ENCODE data around the gene RGPD3.

The RGPD3 gene

DNA sequence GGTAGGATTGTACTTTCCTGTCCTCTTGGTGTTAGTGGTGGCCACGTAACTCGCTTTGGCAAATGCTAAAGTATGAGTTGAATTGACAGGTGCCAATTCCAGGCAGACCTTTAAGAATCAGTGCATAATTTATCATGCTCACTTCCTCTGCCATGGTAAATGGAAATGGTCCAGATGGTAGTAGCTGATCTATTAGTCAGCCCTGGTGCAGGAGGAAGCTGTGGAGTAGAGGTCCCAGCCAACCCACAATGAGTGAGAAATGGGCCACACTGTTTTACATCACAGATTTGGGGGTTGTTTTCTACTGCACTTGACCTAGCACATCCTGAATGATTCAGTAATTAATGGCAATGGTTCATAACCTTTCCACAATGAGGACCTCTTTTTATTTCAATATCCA lies 104.4 kb downstream of the RGPD3 start:
- TF ChIP-seq, protein P1, sequence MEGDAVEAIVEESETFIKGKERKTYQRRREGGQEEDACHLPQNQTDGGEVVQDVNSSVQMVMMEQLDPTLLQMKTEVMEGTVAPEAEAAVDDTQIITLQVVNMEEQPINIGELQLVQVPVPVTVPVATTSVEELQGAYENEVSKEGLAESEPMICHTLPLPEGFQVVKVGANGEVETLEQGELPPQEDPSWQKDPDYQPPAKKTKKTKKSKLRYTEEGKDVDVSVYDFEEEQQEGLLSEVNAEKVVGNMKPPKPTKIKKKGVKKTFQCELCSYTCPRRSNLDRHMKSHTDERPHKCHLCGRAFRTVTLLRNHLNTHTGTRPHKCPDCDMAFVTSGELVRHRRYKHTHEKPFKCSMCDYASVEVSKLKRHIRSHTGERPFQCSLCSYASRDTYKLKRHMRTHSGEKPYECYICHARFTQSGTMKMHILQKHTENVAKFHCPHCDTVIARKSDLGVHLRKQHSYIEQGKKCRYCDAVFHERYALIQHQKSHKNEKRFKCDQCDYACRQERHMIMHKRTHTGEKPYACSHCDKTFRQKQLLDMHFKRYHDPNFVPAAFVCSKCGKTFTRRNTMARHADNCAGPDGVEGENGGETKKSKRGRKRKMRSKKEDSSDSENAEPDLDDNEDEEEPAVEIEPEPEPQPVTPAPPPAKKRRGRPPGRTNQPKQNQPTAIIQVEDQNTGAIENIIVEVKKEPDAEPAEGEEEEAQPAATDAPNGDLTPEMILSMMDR (IDR thresholded peaks at IDR 0.05), result no peak
- H3K27ac Mint-ChIP-seq, result no peak overlapping the region
- peaks cover 5% of the 10 kb centered on the region for H3K36me3 Mint-ChIP-seq (ENCODE audit: low read depth)
- no peak for DNase-seq
- no peak overlapping the region for H3K4me3 Mint-ChIP-seq
- H3K4me1 Mint-ChIP-seq, result peaks cover 18% of the 10 kb centered on the region
- peaks cover 7% of the 10 kb centered on the region for H3K9me3 Mint-ChIP-seq
- H3K27me3 Mint-ChIP-seq (ENCODE audit: low read depth, poor library complexity), result peaks cover 3% of the 10 kb centered on the region

DNA sequence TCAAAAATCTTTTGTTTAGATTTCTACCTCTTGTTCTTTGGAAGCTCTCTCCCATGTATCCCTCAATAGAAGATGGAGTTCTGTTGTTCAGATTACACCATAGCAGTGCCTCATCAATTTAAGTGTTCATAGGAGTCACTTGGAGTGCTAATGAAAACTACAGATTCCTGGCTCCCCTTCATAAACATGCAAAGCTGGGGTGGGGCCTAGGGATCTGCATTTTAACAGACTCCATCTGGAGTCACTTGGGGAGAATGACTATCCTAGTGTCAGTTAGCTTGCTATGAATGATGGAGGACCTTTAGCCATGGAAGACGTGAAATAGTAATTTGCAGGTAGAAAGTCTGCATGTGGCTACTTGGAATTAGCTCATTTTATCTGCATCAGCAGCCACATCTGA lies 105.4 kb downstream of the RGPD3 start:
- TF ChIP-seq, protein P1 (IDR thresholded peaks at IDR 0.05), result no peak
- H3K27ac Mint-ChIP-seq, result no peak overlapping the region

DNA sequence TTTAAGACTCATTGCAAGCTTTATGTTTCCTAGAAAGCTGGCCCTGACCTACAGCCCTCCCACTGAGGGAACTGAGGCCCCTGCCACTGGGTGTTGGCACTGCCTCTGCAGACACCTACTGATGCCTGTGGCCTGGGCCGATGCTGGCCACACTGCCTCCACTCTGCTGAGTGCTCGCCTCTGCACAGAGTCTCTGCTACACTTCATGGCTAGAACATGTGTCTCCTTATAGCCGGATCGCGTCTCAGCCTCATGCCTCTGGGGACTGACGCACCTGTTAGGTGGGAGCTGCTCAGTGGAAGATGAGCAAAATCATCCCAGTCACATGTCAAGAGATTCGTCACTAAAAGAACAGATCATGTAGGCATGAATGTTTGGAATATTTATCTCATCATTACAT lies 108.7 kb downstream of the RGPD3 start:
- Mint-ChIP-seq H3K9me3 (no peaks in the 10 kb centered on the region), H3K27me3 (ENCODE audit: low read depth, poor library complexity) (peaks cover 3% of the 10 kb centered on the region), H3K4me1 (peaks cover 20% of the 10 kb centered on the region), H3K27ac (no peak overlapping the region), H3K36me3 (ENCODE audit: low read depth) (no peaks in the 10 kb centered on the region), H3K4me3 (no peak overlapping the region)
- TF ChIP-seq, protein P1 (IDR thresholded peaks at IDR 0.05), result no peak
- DNase-seq, result no peak

More for the DNA sequence above, 105.4 kb downstream of the RGPD3 start:
- peaks cover 5% of the 10 kb centered on the region for H3K36me3 Mint-ChIP-seq (ENCODE audit: low read depth)
- no peak for DNase-seq
- peaks cover 7% of the 10 kb centered on the region for H3K9me3 Mint-ChIP-seq
- H3K4me3 Mint-ChIP-seq, result no peak overlapping the region
- peaks cover 3% of the 10 kb centered on the region for H3K27me3 Mint-ChIP-seq (ENCODE audit: low read depth, poor library complexity)
- H3K4me1 Mint-ChIP-seq, result peaks cover 28% of the 10 kb centered on the region

DNA sequence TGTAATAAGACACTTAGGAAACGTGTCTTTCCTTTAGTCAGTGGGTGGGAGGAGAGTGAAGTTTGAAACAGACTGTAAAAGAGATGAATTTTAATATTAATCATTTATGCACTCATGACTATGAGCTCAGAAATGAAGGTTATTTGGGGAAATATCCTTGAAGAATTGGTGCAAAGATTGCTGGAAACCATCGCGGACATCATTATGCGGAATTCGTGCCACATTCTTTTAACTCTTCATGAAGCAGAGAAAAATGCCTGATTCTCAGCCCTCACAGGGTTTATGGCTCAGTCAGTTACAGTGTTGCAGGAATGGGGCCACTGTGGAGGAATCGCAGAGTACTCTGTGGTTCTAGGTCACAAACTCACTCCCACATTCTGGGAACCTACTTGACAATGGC lies 109.7 kb downstream of the RGPD3 start:
- no peak overlapping the region for H3K4me3 Mint-ChIP-seq
- H3K27ac Mint-ChIP-seq, result no peak overlapping the region
- H3K27me3 Mint-ChIP-seq (ENCODE audit: low read depth, poor library complexity), result peaks cover 3% of the 10 kb centered on the region
- TF ChIP-seq, protein P1 (IDR thresholded peaks at IDR 0.05), result no peak
- no peaks in the 10 kb centered on the region for H3K36me3 Mint-ChIP-seq (ENCODE audit: low read depth)
- peaks cover 5% of the 10 kb centered on the region for H3K9me3 Mint-ChIP-seq
- peaks cover 20% of the 10 kb centered on the region for H3K4me1 Mint-ChIP-seq
- DNase-seq, result no peak

DNA sequence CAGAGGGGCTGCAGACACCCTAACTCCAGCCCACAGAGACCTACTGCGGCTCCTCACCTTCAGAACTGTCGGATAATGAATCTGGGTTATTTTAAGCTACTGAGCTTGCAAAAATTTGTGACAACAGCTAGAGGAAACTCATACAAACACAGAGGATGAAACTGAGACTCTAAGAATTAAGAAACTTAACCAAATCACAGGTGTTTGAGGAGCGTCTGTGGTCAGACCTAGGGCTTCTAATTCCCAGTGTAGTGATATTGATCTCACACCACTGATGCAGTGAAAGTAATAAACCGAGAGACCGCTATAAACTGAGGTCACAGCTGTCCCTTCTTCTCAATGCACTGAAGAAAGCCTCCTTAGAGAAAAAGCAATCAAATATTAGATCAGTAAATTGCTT lies 110.1 kb downstream of the RGPD3 start:
- no peak overlapping the region for H3K27ac Mint-ChIP-seq
- H3K9me3 Mint-ChIP-seq, result peaks cover 5% of the 10 kb centered on the region
- H3K27me3 Mint-ChIP-seq (ENCODE audit: low read depth, poor library complexity), result peaks cover 3% of the 10 kb centered on the region
- no peaks in the 10 kb centered on the region for H3K36me3 Mint-ChIP-seq (ENCODE audit: low read depth)
- no peak for DNase-seq
- TF ChIP-seq, protein P1 (IDR thresholded peaks at IDR 0.05), result no peak
- H3K4me1 Mint-ChIP-seq, result peaks cover 20% of the 10 kb centered on the region
- no peak overlapping the region for H3K4me3 Mint-ChIP-seq

DNA sequence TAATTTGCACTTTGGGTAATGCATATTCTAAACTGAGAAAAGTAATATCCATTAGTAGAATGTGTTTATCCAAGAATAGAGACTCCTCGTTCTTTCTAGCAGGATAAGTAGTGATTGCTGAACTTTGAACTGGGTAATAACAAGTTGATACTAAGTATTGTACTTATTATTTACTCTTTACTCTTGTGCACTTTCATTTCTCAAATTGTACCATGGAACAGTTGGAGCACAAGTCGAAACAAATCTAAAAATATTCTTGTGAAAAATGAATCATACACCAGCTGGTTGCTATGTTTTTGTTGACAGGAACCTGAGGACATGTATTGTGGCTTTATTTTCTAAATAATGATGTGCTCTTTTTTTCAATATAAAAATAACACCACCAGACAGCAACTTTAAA lies 111.9 kb downstream of the RGPD3 start:
- Mint-ChIP-seq H3K9me3 (peaks cover 5% of the 10 kb centered on the region), H3K4me3 (no peak overlapping the region), H3K27ac (no peak overlapping the region), H3K4me1 (peaks cover 20% of the 10 kb centered on the region), H3K27me3 (ENCODE audit: low read depth, poor library complexity) (no peaks in the 10 kb centered on the region), H3K36me3 (ENCODE audit: low read depth) (no peaks in the 10 kb centered on the region)
- no peak for DNase-seq
- TF ChIP-seq, protein P1 (IDR thresholded peaks at IDR 0.05), result no peak
